Measurements from ENCODE around the gene NDUFS3.

DNA sequence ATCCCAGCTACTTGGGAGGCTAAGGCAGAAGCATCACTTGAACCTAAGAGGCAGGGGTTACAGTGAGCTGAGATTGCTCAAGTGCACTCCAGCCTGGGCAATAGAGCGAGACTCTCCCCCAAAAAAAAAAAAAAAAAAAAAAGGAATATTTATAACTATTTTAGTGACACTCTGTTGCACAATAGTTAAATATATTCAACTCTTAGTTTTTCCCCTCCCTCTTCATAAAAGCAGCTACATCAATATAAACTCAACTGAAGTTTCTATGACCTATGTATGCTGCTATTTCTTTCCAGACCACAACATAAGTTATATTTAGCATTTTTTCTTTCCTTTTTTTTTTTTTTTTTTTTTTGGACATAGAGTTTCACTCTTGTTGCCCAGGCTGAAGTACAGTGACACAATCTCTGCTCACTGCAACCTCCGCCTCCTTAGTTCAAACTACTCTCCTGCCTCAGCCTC is 45.2 kb upstream of the NDUFS3 start:
- TF ChIP-seq, protein P1, sequence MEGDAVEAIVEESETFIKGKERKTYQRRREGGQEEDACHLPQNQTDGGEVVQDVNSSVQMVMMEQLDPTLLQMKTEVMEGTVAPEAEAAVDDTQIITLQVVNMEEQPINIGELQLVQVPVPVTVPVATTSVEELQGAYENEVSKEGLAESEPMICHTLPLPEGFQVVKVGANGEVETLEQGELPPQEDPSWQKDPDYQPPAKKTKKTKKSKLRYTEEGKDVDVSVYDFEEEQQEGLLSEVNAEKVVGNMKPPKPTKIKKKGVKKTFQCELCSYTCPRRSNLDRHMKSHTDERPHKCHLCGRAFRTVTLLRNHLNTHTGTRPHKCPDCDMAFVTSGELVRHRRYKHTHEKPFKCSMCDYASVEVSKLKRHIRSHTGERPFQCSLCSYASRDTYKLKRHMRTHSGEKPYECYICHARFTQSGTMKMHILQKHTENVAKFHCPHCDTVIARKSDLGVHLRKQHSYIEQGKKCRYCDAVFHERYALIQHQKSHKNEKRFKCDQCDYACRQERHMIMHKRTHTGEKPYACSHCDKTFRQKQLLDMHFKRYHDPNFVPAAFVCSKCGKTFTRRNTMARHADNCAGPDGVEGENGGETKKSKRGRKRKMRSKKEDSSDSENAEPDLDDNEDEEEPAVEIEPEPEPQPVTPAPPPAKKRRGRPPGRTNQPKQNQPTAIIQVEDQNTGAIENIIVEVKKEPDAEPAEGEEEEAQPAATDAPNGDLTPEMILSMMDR (conservative IDR thresholded peaks at IDR 0.05) = no peak
- no peak for TF ChIP-seq ZFX (IDR thresholded peaks at IDR 0.05)

Data from C4-2B (cell line).